NCI-H526 treated with DMSO at 0.1 percent for 48 hours (cell line): ENCODE results near the gene LIX1L.

Source experiments
- DNase-seq: peaks from one replicate; lab custom pipeline; 2025; lab: John Stamatoyannopoulos, UW

Gene LIX1L

DNA sequence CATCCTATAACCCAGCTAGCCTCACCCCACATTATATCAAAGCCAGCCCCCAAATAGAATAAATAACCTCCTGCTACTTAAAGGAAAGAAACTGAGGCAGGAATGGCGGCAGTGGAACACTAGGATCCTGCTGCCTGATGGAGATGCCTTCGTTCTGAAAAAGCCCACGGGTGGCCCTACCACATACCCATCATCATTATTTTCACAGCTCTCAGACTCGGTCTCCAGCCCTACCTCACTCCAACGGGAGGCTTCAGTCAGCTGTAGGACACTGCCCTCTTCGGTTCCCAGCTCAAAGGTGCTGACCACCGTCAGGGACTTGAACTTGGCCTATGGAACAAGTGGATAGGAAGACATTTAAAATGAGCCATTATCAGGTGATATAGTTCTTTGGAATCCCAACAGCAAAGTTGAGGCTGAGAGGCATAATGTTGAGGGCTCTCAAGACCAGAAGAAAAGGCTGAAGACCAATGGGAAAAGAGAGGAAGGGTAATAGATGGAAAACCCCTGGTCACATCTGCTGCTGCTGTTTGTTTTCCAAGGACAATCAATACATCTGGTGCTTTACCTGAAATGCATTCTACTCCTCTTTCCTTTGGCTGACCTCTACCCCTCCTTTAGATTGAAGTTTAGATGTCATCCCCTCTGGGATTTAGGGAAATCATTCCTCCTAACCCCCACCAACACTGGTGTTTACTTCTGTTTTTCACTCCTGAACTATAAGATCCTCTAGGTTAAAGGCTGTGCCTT, 64.3 kb downstream of the LIX1L start:
- no peak for DNase-seq

DNA sequence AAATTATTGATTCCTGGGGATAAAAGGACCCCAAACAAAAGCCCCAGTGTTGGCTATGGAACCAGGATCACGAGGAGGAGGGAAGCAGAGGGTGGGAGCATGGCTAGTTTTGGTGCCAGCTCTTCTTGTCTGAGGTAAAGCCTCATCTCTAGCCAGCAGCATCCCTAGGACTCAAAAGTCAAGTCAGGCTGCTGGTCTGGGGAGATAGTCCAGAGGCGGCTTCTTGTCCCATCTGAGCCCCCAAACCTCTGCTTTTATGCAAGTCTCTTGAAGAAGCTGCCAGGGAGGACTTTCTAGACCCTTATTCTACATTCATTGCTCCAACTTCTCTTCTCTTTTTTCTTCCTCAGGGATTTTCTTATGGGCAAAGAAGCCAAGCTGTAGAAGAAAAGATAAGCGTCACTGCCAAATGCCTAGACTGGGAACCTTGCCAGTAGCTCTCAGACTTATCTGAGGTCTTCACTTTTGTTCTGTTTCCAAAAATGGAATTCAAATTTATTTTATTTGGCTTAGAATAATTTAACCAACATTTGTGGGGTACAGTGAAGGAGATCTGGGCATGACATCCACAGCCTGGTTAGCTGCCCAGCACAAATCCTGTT, 65.2 kb downstream of the LIX1L start:
- no peak for DNase-seq

- peak; percentile 99 for DNase-seq
Measured at GRCh38 chr1:145891587-145892485, 66.0 kb downstream of the LIX1L start.

DNA sequence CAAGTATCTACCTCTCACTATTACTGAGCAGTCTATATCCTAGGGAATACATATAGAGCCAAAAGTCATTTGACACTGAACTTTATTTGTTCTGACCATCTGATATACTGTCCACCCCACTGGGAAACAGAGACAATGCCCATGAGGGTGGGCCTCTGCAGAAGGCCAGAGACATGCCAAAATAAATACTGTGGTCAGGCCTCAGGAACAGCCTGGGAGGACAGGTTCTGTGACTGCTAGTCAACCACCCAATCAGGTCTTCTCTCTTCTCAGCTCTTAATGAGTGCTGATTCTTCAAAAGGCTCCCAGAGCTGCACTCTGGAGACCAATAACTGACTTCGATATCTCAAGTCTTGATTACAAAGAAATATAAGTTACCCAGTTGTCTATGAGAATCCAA, 66.7 kb downstream of the LIX1L start:
- DNase-seq = no peak

- no peak for DNase-seq
Measured at GRCh38 chr1:145889722-145890121, 68.1 kb downstream of the LIX1L start.

GRCh38 chr1:145887631-145888030, 70.2 kb downstream of the LIX1L start:
- DNase-seq = no peak

DNA sequence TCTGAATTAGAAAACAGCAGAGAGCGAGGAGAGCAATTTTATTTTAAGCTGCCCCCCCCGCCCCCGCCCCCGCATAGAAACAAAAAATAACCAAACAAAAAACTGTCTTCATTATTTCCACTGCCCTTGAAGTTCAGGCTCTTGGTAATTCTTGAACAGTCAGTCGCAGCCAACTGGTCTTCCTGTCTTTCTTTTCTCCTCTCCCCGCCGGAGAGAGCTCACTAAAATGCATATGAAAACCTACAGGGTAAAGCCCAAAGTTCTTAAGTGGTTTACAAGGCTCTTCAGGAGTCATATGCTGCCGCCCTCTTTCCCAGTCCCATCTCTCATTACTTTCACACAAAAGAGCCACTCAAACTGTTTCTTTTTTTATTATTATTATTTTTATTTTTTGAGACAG, 71.0 kb downstream of the LIX1L start:
- DNase-seq = no peak

GRCh38 chr1:145886390-145886789, 71.4 kb downstream of the LIX1L start:
- no peak for DNase-seq

GRCh38 chr1:145885738-145886287, 72.0 kb downstream of the LIX1L start, which contains the start of gene ANKRD35:
ANKRD35 (minus strand) TSS chr1:145885866; CDS start chr1:145885758, 108 bp downstream.
- DNase-seq = peak; percentile 71

- no peak for DNase-seq
Measured at GRCh38 chr1:145884675-145885074, 73.1 kb downstream of the LIX1L start.
